ENCODE data around the gene DNAJC13. TPM values are rescaled to one million over a fixed set of nuclear protein-coding genes. Genes with fewer than 3 reads are reported as not detected.

The DNAJC13 gene
- 10 to 100 TPM; 22.6 to 22.8 TPM for total RNA-seq
- 1 to 10 TPM; 6.3 to 8.2 TPM for polyA plus RNA-seq

GRCh38 chr3:132416807-132417694 lies at the start of gene DNAJC13:
Gene DNAJC13, plus strand, starts transcription at chr3:132417502. Its CDS starts 17,049 bp downstream, at chr3:132434551.
- 1% methylated on average over 63 of the region's 63 CpGs for WGBS
- Histone ChIP-seq H3K4me1 (ENCODE audit: control insufficient read depth in 4 of 4, insufficient read depth in 4 of 4, low read length in 3 of 4) (peaks cover 4 to 14% (median 12%) of the 10 kb centered on the region in 4 donors), H3K27ac (ENCODE audit: low read depth in 1 of 2, low read length in 2 of 2) (peak within 1 kb of the TSS; percentile 79 to 85), H3K4me3 (ENCODE audit: low read depth in 1 of 3, low read length in 3 of 3) (peak within 1 kb of the TSS; percentile 94 to 96 (median 96)), H3K9ac (ENCODE audit: low read depth in 1 of 2, low read length in 2 of 2) (peak within 1 kb of the TSS; percentile 30 to 93), H3K9me3 (ENCODE audit: control insufficient read depth in 4 of 4, low read length in 3 of 4) (no peaks in the 10 kb centered on the region), H3K27me3 (ENCODE audit: control insufficient read depth in 4 of 4, insufficient read depth in 4 of 4, low read length in 3 of 4) (no peaks in the 10 kb centered on the region), H3K36me3 (ENCODE audit: control insufficient read depth in 4 of 4, insufficient read depth in 3 of 4, low read depth in 1 of 4, low read length in 3 of 4) (no peaks in the 10 kb centered on the region)
- TF ChIP-seq YY1 (IDR thresholded peaks at IDR 0.05): peak; percentile 98
- TF ChIP-seq ZBTB33 (IDR thresholded peaks at IDR 0.05): peak; percentile 35
- no peak for TF ChIP-seq NR2F2 (IDR thresholded peaks at IDR 0.05)
- TF ChIP-seq JUND (IDR thresholded peaks at IDR 0.05): no peak
- peak; percentile 57 for TF ChIP-seq REST (IDR thresholded peaks at IDR 0.05)
- TF ChIP-seq FOXA2 (IDR thresholded peaks at IDR 0.05): no peak
- no peak for TF ChIP-seq MAX (IDR thresholded peaks at IDR 0.05)
- TF ChIP-seq HNF4A (conservative IDR thresholded peaks at IDR 0.05): peak in 1 of 2 donors; percentile 11
- peak in 1 of 2 donors; percentile 57 for TF ChIP-seq GABPA (IDR thresholded peaks at IDR 0.05 in 1 of 2, conservative IDR thresholded peaks at IDR 0.05 in 1 of 2)
- peak in 1 of 2 donors; percentile 2 for TF ChIP-seq RAD21 (IDR thresholded peaks at IDR 0.05)
- TF ChIP-seq SP1 (IDR thresholded peaks at IDR 0.05): peak; percentile 23
- peak; percentile 88 for DNase-seq (ENCODE audit: low spot score)

GRCh38 chr3:132368515-132368914 lies 48.8 kb upstream of the DNAJC13 start:
- Histone ChIP-seq H3K27me3 (ENCODE audit: control insufficient read depth in 4 of 4, insufficient read depth in 4 of 4, low read length in 3 of 4) (no peaks in the 10 kb centered on the region), H3K4me3 (ENCODE audit: low read depth in 1 of 3, low read length in 3 of 3) (no peak overlapping the region), H3K27ac (ENCODE audit: low read depth in 1 of 2, low read length in 2 of 2) (no peak overlapping the region), H3K9ac (ENCODE audit: low read depth in 1 of 2, low read length in 2 of 2) (no peak overlapping the region), H3K36me3 (ENCODE audit: control insufficient read depth in 4 of 4, insufficient read depth in 3 of 4, low read depth in 1 of 4, low read length in 3 of 4) (no peaks in the 10 kb centered on the region), H3K4me1 (ENCODE audit: control insufficient read depth in 4 of 4, insufficient read depth in 4 of 4, low read length in 3 of 4) (no peaks in the 10 kb centered on the region), H3K9me3 (ENCODE audit: control insufficient read depth in 4 of 4, low read length in 3 of 4) (no peaks in the 10 kb centered on the region)
- DNase-seq (ENCODE audit: low spot score): no peak
- 93% methylated on average over 2 of the region's 2 CpGs for WGBS
- TF ChIP-seq HNF4G (IDR thresholded peaks at IDR 0.05): no peak
- TF ChIP-seq MAX (IDR thresholded peaks at IDR 0.05): no peak
- no peak for TF ChIP-seq RAD21 (IDR thresholded peaks at IDR 0.05)
- no peak for TF ChIP-seq NR2F2 (IDR thresholded peaks at IDR 0.05)
- TF ChIP-seq FOXA1 (IDR thresholded peaks at IDR 0.05): no peak
- TF ChIP-seq RXRA (IDR thresholded peaks at IDR 0.05): no peak

Measured in liver (tissue), 9 donors.